CD14-positive monocyte (primary cell): ENCODE results near the gene HDAC6. TPM values are rescaled to one million over a fixed set of nuclear protein-coding genes. Genes with fewer than 3 reads are reported as not detected.

Experiments used
- DNase-seq, 3 donors: peaks; one replicate each; pipeline ENCODE4 v3.0.0-alpha.2; 2011 to 2022
- H2AFZ ChIP-seq: 2 replicates; pipeline ENCODE4 v1.6.0; 2012; ENCODE audit warnings: mild to moderate bottlenecking, low read depth, low read length, inconsistent platforms; ENCODE audit not compliant: insufficient read depth, poor library complexity, severe bottlenecking
- H3K27ac ChIP-seq, 2 donors: 1 replicate in 1 of 2; 2 replicates in 1 of 2; pipeline ENCODE4 v1.5.1; 2012 to 2013; ENCODE audit warnings: low read length in 2 of 2, control low read depth in 1 of 2, inconsistent platforms in 1 of 2, low read depth in 1 of 2, mild to moderate bottlenecking in 1 of 2
- H3K27me3 ChIP-seq, 2 donors: one replicate each; pipeline versions ENCODE4 v1.6.0 to v1.6.1; 2011 to 2013; ENCODE audit warnings: low read length in 2 of 2; ENCODE audit not compliant: control insufficient read depth in 2 of 2, insufficient read depth in 2 of 2
- H3K36me3 ChIP-seq, 2 donors: replicated peaks in 1 of 2; 1 replicate in 1 of 2; 2 replicates in 1 of 2; pipeline versions ENCODE4 v1.5.1 to v1.6.1; 2012 to 2013; ENCODE audit warnings: low read length in 2 of 2, control low read depth in 1 of 2, inconsistent platforms in 1 of 2, mild to moderate bottlenecking in 1 of 2; ENCODE audit not compliant: insufficient read depth in 2 of 2, control insufficient read depth in 1 of 2
- H3K4me1 ChIP-seq, 2 donors: 1 replicate in 1 of 2; 2 replicates in 1 of 2; pipeline versions ENCODE4 v1.5.1 to v1.6.1; 2012 to 2013; ENCODE audit warnings: low read length in 2 of 2, control low read depth in 1 of 2, inconsistent platforms in 1 of 2, mild to moderate bottlenecking in 1 of 2, moderate library complexity in 1 of 2; ENCODE audit not compliant: insufficient read depth in 2 of 2, control insufficient read depth in 1 of 2
- H3K4me2 ChIP-seq: replicated peaks from 2 replicates; pipeline ENCODE3; 2012; ENCODE audit warnings: low read length, moderate library complexity, mild to moderate bottlenecking; ENCODE audit not compliant: poor library complexity, severe bottlenecking; ENCODE audit errors: extremely low read depth
- H3K4me3 ChIP-seq, 3 experiments: fragments of 200-600 bp in 1 of 3; sonication (generic) in 1 of 3; replicated peaks in 1 of 3; 1 replicate in 2 of 3; 2 replicates in 1 of 3; pipeline ENCODE4 v1.5.1; 2011 to 2013; ENCODE audit warnings: low read length in 3 of 3, mild to moderate bottlenecking in 3 of 3, control low read depth in 2 of 3, low read depth in 2 of 3, inconsistent platforms in 1 of 3, moderate library complexity in 1 of 3
- H3K79me2 ChIP-seq: 2 replicates; pipeline ENCODE4 v1.6.0; 2012; ENCODE audit warnings: mild to moderate bottlenecking, control low read depth, inconsistent platforms, low read length, moderate library complexity; ENCODE audit not compliant: insufficient read depth
- H3K9ac ChIP-seq: 2 replicates; pipeline ENCODE4 v1.6.0; 2017; ENCODE audit warnings: low read length, mild to moderate bottlenecking; ENCODE audit not compliant: insufficient read depth, poor library complexity, severe bottlenecking
- H3K9me3 ChIP-seq, 2 donors: replicated peaks in 1 of 2; 1 replicate in 1 of 2; 2 replicates in 1 of 2; pipeline versions ENCODE4 v1.5.1 to v1.6.1; 2012 to 2013; ENCODE audit warnings: low read length in 2 of 2, control low read depth in 1 of 2; ENCODE audit not compliant: control insufficient read depth in 1 of 2, insufficient read depth in 1 of 2
- H4K20me1 ChIP-seq: 2 replicates; pipeline ENCODE4 v1.6.0; 2012; ENCODE audit warnings: mild to moderate bottlenecking, low read length, control low read depth, moderate library complexity; ENCODE audit not compliant: insufficient read depth
- H3K27ac Mint-ChIP-seq, 7 donors: one replicate each; pipeline ENCODE4 v1.8.0; 2020; ENCODE audit warnings: mild to moderate bottlenecking in 7 of 7, mixed read lengths in 7 of 7, moderate library complexity in 6 of 7, inconsistent platforms in 2 of 7
- H3K27me3 Mint-ChIP-seq, 3 donors: one replicate each; pipeline ENCODE4 v1.8.0; 2021 to 2022; ENCODE audit warnings: low read depth in 3 of 3, mild to moderate bottlenecking in 3 of 3, mixed read lengths in 3 of 3, moderate library complexity in 3 of 3, inconsistent platforms in 1 of 3
- H3K36me3 Mint-ChIP-seq, 2 donors: one replicate each; pipeline ENCODE4 v1.8.0; 2020; ENCODE audit warnings: mixed read lengths in 2 of 2, inconsistent platforms in 1 of 2, mild to moderate bottlenecking in 1 of 2
- H3K4me1 Mint-ChIP-seq: one replicate; pipeline ENCODE4 v1.8.0; 2020; ENCODE audit warnings: mild to moderate bottlenecking, mixed read lengths
- H3K4me3 Mint-ChIP-seq, 2 donors: one replicate each; pipeline ENCODE4 v1.8.0; 2020; ENCODE audit warnings: mild to moderate bottlenecking in 2 of 2, mixed read lengths in 2 of 2, moderate library complexity in 1 of 2
- H3K9me3 Mint-ChIP-seq, 7 donors: one replicate each; pipeline ENCODE4 v1.8.0; 2020 to 2022; ENCODE audit warnings: mixed read lengths in 7 of 7, mild to moderate bottlenecking in 6 of 7, moderate library complexity in 6 of 7, inconsistent platforms in 2 of 7
- WGBS: methylation state at CpG from one replicate; pipeline ENCODE4 v1.1.5; 2013; ENCODE audit warnings: missing lambda C conversion rate; ENCODE audit not compliant: insufficient coverage; 5-methylcytosine and 5-hydroxymethylcytosine counted together
- intact Hi-C, 2 donors: fragments of 100-400 bp; cut with micrococcal nuclease; formaldehyde crosslinking; loops; one replicate each; pipeline versions ENCODE4 v1.15.0 to v1.15.1; 2023
- polyA plus RNA-seq, 3 donors: library from polyadenylated mRNA; depleted of rRNA in 1 of 3; unstranded in 2 of 3; stranded (reverse) in 1 of 3; fragments of 300-500 nt in 2 of 3; fragments of >200 nt in 1 of 3; fragmentation: Illumina TruSeq in 2 of 3; gene quantifications; 1 replicate in 2 of 3; 2 replicates in 1 of 3; pipeline ENCODE4 v1.2.3, GENCODE V29; 2012 to 2021
- TF ChIP-seq, protein P1 (sequence below): fragments of 200-600 bp; IDR thresholded peaks from one replicate; pipeline ENCODE4 v1.8.0; 2022; ENCODE audit warnings: antibody characterized with exemption, mild to moderate bottlenecking

HDAC6 gene
- polyA plus RNA-seq, 3 donors = 12.7 to 67.0 (median 19.7) TPM

- TF ChIP-seq, protein P1, sequence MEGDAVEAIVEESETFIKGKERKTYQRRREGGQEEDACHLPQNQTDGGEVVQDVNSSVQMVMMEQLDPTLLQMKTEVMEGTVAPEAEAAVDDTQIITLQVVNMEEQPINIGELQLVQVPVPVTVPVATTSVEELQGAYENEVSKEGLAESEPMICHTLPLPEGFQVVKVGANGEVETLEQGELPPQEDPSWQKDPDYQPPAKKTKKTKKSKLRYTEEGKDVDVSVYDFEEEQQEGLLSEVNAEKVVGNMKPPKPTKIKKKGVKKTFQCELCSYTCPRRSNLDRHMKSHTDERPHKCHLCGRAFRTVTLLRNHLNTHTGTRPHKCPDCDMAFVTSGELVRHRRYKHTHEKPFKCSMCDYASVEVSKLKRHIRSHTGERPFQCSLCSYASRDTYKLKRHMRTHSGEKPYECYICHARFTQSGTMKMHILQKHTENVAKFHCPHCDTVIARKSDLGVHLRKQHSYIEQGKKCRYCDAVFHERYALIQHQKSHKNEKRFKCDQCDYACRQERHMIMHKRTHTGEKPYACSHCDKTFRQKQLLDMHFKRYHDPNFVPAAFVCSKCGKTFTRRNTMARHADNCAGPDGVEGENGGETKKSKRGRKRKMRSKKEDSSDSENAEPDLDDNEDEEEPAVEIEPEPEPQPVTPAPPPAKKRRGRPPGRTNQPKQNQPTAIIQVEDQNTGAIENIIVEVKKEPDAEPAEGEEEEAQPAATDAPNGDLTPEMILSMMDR = no peak
- H3K9me3 Mint-ChIP-seq = peaks cover 0 to 3% (median 0%) of the 10 kb centered on the region in 7 donors
- no peak for DNase-seq
- peaks cover 22 to 51% of the 10 kb centered on the region in 2 donors for H3K36me3 ChIP-seq
- no peaks in the 10 kb centered on the region for H3K27me3 ChIP-seq
- no peak overlapping the region for H3K27ac ChIP-seq
- intact Hi-C loops = no loop called here
- no peaks in the 10 kb centered on the region for H3K4me1 ChIP-seq
- H3K27me3 Mint-ChIP-seq = no peaks in the 10 kb centered on the region
- H3K27ac Mint-ChIP-seq = no peak overlapping the region
- no peak overlapping the region for H3K4me2 ChIP-seq
- no peaks in the 10 kb centered on the region for H3K79me2 ChIP-seq
- H2AFZ ChIP-seq = no peak overlapping the region
- H3K4me1 Mint-ChIP-seq = peaks cover 2% of the 10 kb centered on the region
- H3K4me3 Mint-ChIP-seq = no peak overlapping the region
- H3K36me3 Mint-ChIP-seq = peaks cover 47% of the 10 kb centered on the region in 2 donors
- no peaks in the 10 kb centered on the region for H4K20me1 ChIP-seq
- H3K4me3 ChIP-seq = no peak overlapping the region
- 100% methylated on average over 2 of the region's 8 CpGs for WGBS
- H3K9ac ChIP-seq = no peak overlapping the region
- no peaks in the 10 kb centered on the region for H3K9me3 ChIP-seq
Observed at GRCh38 chrX:48814722-48815121, 12.9 kb downstream of the HDAC6 start.

GRCh38 chrX:48815266-48815665 lies 13.4 kb downstream of the HDAC6 start:
- TF ChIP-seq, protein P1 = no peak
- Histone ChIP-seq H3K4me2 (no peak overlapping the region), H3K4me1 (no peaks in the 10 kb centered on the region), H4K20me1 (no peaks in the 10 kb centered on the region), H3K27ac (no peak overlapping the region), H2AFZ (no peak overlapping the region), H3K36me3 (peaks cover 23 to 56% of the 10 kb centered on the region in 2 donors), H3K27me3 (no peaks in the 10 kb centered on the region), H3K9me3 (no peaks in the 10 kb centered on the region), H3K9ac (no peak overlapping the region), H3K4me3 (no peak overlapping the region), H3K79me2 (no peaks in the 10 kb centered on the region)
- H3K4me3 Mint-ChIP-seq = no peak overlapping the region
- peaks cover 50 to 51% of the 10 kb centered on the region in 2 donors for H3K36me3 Mint-ChIP-seq
- H3K4me1 Mint-ChIP-seq = peaks cover 2% of the 10 kb centered on the region
- no peak for DNase-seq
- intact Hi-C loops = no loop called here
- WGBS = no CpG with 5 or more reads among the region's 8 CpGs
- no peaks in the 10 kb centered on the region for H3K27me3 Mint-ChIP-seq
- H3K9me3 Mint-ChIP-seq = peaks cover 0 to 3% (median 0%) of the 10 kb centered on the region in 7 donors
- no peak overlapping the region for H3K27ac Mint-ChIP-seq
